ENCODE measurements around the gene CYTH1.
"Not testable (repeated sequence)": the region's sequence is repeated elsewhere in the genome, so short reads cannot be mapped to it uniquely, and the experiment has no call there.

The CYTH1 gene

GRCh38 chr17:78680436-78680835, 101.6 kb downstream of the CYTH1 start:
- DNase-seq = no peak

- peak; percentile 45 for DNase-seq
Observed at GRCh38 chr17:78679495-78680395, 102.3 kb downstream of the CYTH1 start.

GRCh38 chr17:78678711-78679110, 103.4 kb downstream of the CYTH1 start:
- no peak for DNase-seq

GRCh38 chr17:78678222-78678557, 103.9 kb downstream of the CYTH1 start:
- DNase-seq = no peak

GRCh38 chr17:78677303-78678221, 104.5 kb downstream of the CYTH1 start:
- DNase-seq = no peak

- no peak for DNase-seq
Observed at GRCh38 chr17:78676412-78677302, 105.4 kb downstream of the CYTH1 start.

- DNase-seq = no peak
Observed at GRCh38 chr17:78675836-78676235, 106.2 kb downstream of the CYTH1 start.

GRCh38 chr17:78675316-78675616, 106.8 kb downstream of the CYTH1 start:
- no peak for DNase-seq

GRCh38 chr17:78674595-78675315, 107.3 kb downstream of the CYTH1 start:
- no peak for DNase-seq

- no peak for DNase-seq
Observed at GRCh38 chr17:78674156-78674555, 107.9 kb downstream of the CYTH1 start.

- no peak for DNase-seq
Observed at GRCh38 chr17:78673395-78673794, 108.7 kb downstream of the CYTH1 start.

GRCh38 chr17:78672871-78673371, 109.2 kb downstream of the CYTH1 start:
- DNase-seq = no peak

GRCh38 chr17:78672005-78672404, 110.1 kb downstream of the CYTH1 start:
- DNase-seq = no peak

GRCh38 chr17:78671726-78672001, 110.4 kb downstream of the CYTH1 start:
- not testable (repeated sequence) for DNase-seq

- no peak for DNase-seq
Observed at GRCh38 chr17:78670850-78671725, 111.0 kb downstream of the CYTH1 start.

- DNase-seq = no peak
Observed at GRCh38 chr17:78669975-78670518, 112.0 kb downstream of the CYTH1 start.

GRCh38 chr17:78669256-78669974, 112.7 kb downstream of the CYTH1 start:
- no peak for DNase-seq

GRCh38 chr17:78668847-78669246, 113.2 kb downstream of the CYTH1 start:
- no peak for DNase-seq

GRCh38 chr17:78667741-78668640, 114.1 kb downstream of the CYTH1 start:
- DNase-seq = no peak
